MM.1S (cell line): ENCODE results near the gene NDEL1.

ENCODE experiments used
- DNase-seq: peaks from one replicate; pipeline ENCODE4 v3.0.0-alpha.2; 2015
- H2AFZ ChIP-seq: fragments of 300-600 bp; sonication (generic); 2 replicates; pipeline ENCODE4 v1.6.0; 2016; ENCODE audit warnings: antibody characterized with exemption, low read length
- H3F3A ChIP-seq: fragments of 300-600 bp; sonication (generic); 2 replicates; pipeline ENCODE4 v1.6.1; 2016; ENCODE audit warnings: mild to moderate bottlenecking, antibody characterized with exemption, low read length, moderate library complexity, mixed read lengths; ENCODE audit not compliant: insufficient read depth
- H3K27ac ChIP-seq: fragments of 300-600 bp; sonication (generic); 2 replicates; pipeline ENCODE4 v1.5.1; 2016; ENCODE audit warnings: mild to moderate bottlenecking, low read length
- H3K27me3 ChIP-seq: fragments of 300-600 bp; sonication (generic); replicated peaks from 2 replicates; pipeline ENCODE4 v1.6.0; 2016; ENCODE audit warnings: low read length; ENCODE audit not compliant: insufficient read depth
- H3K36me3 ChIP-seq: fragments of 300-600 bp; sonication (generic); replicated peaks from 2 replicates; pipeline ENCODE4 v1.6.1; 2016; ENCODE audit warnings: mild to moderate bottlenecking, low read length, mixed read lengths; ENCODE audit not compliant: insufficient read depth
- H3K4me1 ChIP-seq: fragments of 300-600 bp; sonication (generic); 2 replicates; pipeline ENCODE4 v1.6.1; 2016; ENCODE audit warnings: low read length, mixed read lengths
- H3K4me2 ChIP-seq: fragments of 300-600 bp; sonication (generic); 2 replicates; pipeline ENCODE4 v1.6.0; 2016; ENCODE audit warnings: low read depth, low read length
- H3K4me3 ChIP-seq: fragments of 300-600 bp; sonication (generic); 2 replicates; pipeline ENCODE4 v1.5.1; 2016; ENCODE audit warnings: low read length, mixed read lengths
- H3K79me2 ChIP-seq: fragments of 300-600 bp; sonication (generic); 2 replicates; pipeline ENCODE4 v1.6.1; 2016; ENCODE audit warnings: mixed run types, low read length, mixed read lengths
- H3K9ac ChIP-seq: fragments of 300-600 bp; sonication (generic); 2 replicates; pipeline ENCODE4 v1.6.1; 2016; ENCODE audit warnings: low read length, mixed read lengths
- H3K9me2 ChIP-seq: fragments of 300-600 bp; sonication (generic); replicated peaks from 2 replicates; pipeline ENCODE4 v1.6.1; 2016; ENCODE audit warnings: mild to moderate bottlenecking, low read length, mixed read lengths; ENCODE audit not compliant: insufficient read depth
- H3K9me3 ChIP-seq: fragments of 300-600 bp; sonication (generic); replicated peaks from 2 replicates; pipeline ENCODE4 v1.6.1; 2016; ENCODE audit warnings: mild to moderate bottlenecking, low read length, mixed read lengths; ENCODE audit not compliant: insufficient read depth
- H4K20me1 ChIP-seq: fragments of 300-600 bp; sonication (generic); 2 replicates; pipeline ENCODE4 v1.6.1; 2016; ENCODE audit warnings: mild to moderate bottlenecking, low read length, moderate library complexity, mixed read lengths; ENCODE audit not compliant: insufficient read depth
- EZH2 ChIP-seq: fragments of 300-600 bp; sonication (generic); optimal IDR thresholded peaks from 2 replicates; pipeline ENCODE3; 2017; ENCODE audit warnings: low read depth, mild to moderate bottlenecking, antibody characterized with exemption, low read length, mixed read lengths
- EZH2phosphoT487 ChIP-seq: fragments of 300-600 bp; sonication (generic); IDR thresholded peaks from 2 replicates; pipeline ENCODE4 v1.6.1; 2018; ENCODE audit warnings: antibody characterized with exemption, low read length
- TF ChIP-seq, protein P1 (sequence below): fragments of 300-600 bp; sonication (generic); IDR thresholded peaks from 2 replicates; pipeline ENCODE4 v1.5.1; 2016; ENCODE audit warnings: antibody characterized with exemption, low read length, mixed read lengths

NDEL1 gene

DNA sequence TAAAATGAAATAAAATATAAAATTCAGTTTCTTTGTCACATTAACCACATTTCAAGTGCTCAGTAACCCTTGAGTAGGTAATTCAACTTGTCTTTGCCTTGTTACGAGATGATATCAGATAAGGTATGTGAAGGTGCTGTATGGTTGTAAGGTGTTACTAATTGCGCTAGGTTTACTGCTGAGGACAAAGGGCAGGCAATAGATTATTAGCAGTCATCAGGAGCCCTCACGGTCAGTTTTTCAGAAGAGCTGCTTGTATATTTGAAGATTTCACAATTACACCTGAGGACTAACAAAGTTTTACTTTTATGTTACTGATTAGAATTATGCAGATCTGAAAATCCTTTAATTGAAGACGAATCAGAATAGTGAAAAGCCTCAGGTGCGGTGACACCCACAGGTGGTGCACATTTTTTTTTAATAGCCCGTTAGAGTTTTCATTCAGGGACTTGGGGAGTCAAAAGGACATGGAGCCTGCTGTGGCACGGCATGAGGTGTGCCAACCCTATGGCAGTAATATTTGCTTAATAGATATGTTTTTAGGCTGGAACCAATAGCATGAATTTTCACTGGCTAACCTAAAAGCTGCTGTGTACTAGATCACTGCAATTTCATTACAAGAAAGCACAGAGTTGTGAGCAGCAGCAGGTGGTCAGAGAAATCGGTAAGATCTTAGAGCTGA, 16.4 kb downstream of the NDEL1 start:
- Histone ChIP-seq H3K4me1 (no peaks in the 10 kb centered on the region), H4K20me1 (no peaks in the 10 kb centered on the region), H3K27me3 (no peaks in the 10 kb centered on the region), H3K9me3 (no peaks in the 10 kb centered on the region), H2AFZ (no peak overlapping the region), H3K4me3 (no peak overlapping the region), H3F3A (peaks cover 5% of the 10 kb centered on the region; the same call in 1 of the 2 replicates), H3K27ac (no peak overlapping the region), H3K79me2 (peaks cover 4% of the 10 kb centered on the region), H3K36me3 (peaks cover 6% of the 10 kb centered on the region; the same call in 1 of the 2 replicates), H3K9me2 (no peaks in the 10 kb centered on the region), H3K9ac (no peak overlapping the region), H3K4me2 (no peak overlapping the region)
- DNase-seq, result no peak
- TF ChIP-seq EZH2 (no peak), EZH2phosphoT487 (no peak)
- TF ChIP-seq, protein P1, sequence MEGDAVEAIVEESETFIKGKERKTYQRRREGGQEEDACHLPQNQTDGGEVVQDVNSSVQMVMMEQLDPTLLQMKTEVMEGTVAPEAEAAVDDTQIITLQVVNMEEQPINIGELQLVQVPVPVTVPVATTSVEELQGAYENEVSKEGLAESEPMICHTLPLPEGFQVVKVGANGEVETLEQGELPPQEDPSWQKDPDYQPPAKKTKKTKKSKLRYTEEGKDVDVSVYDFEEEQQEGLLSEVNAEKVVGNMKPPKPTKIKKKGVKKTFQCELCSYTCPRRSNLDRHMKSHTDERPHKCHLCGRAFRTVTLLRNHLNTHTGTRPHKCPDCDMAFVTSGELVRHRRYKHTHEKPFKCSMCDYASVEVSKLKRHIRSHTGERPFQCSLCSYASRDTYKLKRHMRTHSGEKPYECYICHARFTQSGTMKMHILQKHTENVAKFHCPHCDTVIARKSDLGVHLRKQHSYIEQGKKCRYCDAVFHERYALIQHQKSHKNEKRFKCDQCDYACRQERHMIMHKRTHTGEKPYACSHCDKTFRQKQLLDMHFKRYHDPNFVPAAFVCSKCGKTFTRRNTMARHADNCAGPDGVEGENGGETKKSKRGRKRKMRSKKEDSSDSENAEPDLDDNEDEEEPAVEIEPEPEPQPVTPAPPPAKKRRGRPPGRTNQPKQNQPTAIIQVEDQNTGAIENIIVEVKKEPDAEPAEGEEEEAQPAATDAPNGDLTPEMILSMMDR, result no peak

DNA sequence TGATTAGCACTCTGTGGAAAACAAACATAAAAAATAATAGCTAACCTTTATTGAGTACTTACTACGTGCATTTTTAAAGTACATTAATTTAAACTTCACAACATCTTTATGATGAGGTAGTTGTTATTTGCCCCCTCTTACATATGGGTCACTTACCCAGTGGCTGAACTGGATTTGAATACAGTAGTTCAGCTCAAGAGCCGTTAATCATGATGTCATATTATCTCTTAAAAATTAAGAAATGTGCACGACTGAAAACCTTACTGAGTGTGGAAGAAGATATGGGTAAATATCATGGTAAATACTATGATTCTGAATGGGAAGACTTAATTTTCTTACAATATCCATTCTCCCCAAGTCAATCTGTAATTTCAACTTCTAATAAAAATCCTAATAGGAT, 17.6 kb downstream of the NDEL1 start:
- no peak for DNase-seq
- Histone ChIP-seq H3K4me1 (no peaks in the 10 kb centered on the region), H3K27me3 (no peaks in the 10 kb centered on the region), H3K9me3 (no peaks in the 10 kb centered on the region), H3K4me2 (no peak overlapping the region), H3K4me3 (no peak overlapping the region), H3K27ac (no peak overlapping the region), H3K9ac (no peak overlapping the region), H4K20me1 (no peaks in the 10 kb centered on the region), H3F3A (peaks cover 5% of the 10 kb centered on the region; the same call in 1 of the 2 replicates), H3K9me2 (no peaks in the 10 kb centered on the region), H3K36me3 (peaks cover 6% of the 10 kb centered on the region; the same call in 1 of the 2 replicates), H3K79me2 (peaks cover 13% of the 10 kb centered on the region), H2AFZ (no peak overlapping the region)
- TF ChIP-seq EZH2 (no peak), EZH2phosphoT487 (no peak)

DNA sequence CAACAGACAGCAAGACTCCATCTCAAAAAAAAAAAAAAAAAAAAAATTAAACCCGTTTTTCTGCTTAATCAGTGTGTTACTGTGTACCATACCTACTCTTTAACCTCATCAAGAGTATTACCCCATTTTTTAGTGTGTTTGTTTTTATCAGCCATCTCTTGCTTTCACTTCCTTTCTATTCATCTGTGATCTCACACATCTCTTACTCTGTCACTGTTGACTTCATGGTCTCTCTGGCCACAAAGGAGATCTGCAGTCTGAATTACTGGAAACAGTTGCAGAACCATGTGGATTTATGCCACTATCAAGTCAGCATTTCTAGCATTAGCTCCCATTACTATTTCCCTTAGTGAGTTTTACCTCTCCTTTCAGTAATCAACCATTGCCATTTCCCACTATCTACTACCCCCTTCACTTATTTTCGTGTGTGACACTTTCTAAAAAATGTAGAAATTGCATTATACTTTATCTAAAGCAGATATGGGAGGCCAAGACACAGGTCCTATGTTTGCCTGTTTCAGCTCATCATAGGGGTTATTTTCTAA, 20.1 kb downstream of the NDEL1 start:
- Histone ChIP-seq H3K4me2 (no peak overlapping the region), H3K9me3 (no peaks in the 10 kb centered on the region), H2AFZ (no peak overlapping the region), H3K4me3 (no peak overlapping the region), H3F3A (no peaks in the 10 kb centered on the region), H3K27ac (no peak overlapping the region), H3K36me3 (peaks cover 6% of the 10 kb centered on the region; the same call in 1 of the 2 replicates), H3K4me1 (no peaks in the 10 kb centered on the region), H3K9ac (no peak overlapping the region), H4K20me1 (no peaks in the 10 kb centered on the region), H3K79me2 (peaks cover 22% of the 10 kb centered on the region), H3K27me3 (no peaks in the 10 kb centered on the region), H3K9me2 (no peaks in the 10 kb centered on the region)
- no peak for TF ChIP-seq EZH2
- TF ChIP-seq, protein P1, result no peak
- TF ChIP-seq EZH2phosphoT487, result no peak
- no peak for DNase-seq

DNA sequence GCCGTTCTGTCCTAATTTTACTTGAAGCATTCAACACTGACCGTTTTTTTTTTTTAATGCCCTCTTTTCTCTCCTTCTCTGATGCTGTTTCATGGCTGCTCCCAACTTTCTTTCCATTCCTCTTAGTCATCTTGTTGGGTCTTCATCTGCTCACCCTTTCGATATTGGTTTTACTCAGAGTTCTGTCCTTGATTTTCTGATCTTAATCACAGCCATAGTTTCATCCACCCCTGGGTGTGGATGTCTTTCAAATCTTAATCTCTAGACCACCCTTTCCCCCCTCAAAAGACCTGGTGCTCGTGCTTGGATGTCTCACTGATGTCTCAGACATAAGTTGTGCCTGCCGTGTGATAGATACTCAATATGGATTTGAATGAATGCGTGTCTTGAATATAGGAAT, 22.4 kb downstream of the NDEL1 start:
- no peaks in the 10 kb centered on the region for H3K9me3 ChIP-seq
- H3K36me3 ChIP-seq, result peaks cover 5% of the 10 kb centered on the region; the same call in 1 of the 2 replicates
- TF ChIP-seq EZH2phosphoT487, result no peak
- TF ChIP-seq, protein P1, result no peak
- no peak for TF ChIP-seq EZH2
- H3K4me3 ChIP-seq, result no peak overlapping the region
- H3K4me2 ChIP-seq, result no peak overlapping the region
- no peaks in the 10 kb centered on the region for H3K4me1 ChIP-seq
- H3K9me2 ChIP-seq, result no peaks in the 10 kb centered on the region
- no peaks in the 10 kb centered on the region for H3F3A ChIP-seq
- H3K27me3 ChIP-seq, result no peaks in the 10 kb centered on the region
- H3K79me2 ChIP-seq, result peaks cover 38% of the 10 kb centered on the region
- no peak overlapping the region for H2AFZ ChIP-seq
- DNase-seq, result no peak
- no peaks in the 10 kb centered on the region for H4K20me1 ChIP-seq
- no peak overlapping the region for H3K9ac ChIP-seq
- H3K27ac ChIP-seq, result no peak overlapping the region
